WTC11 (cell line): ENCODE results near the gene PKLR. TPM values are rescaled to one million over a fixed set of nuclear protein-coding genes. Genes with fewer than 3 reads are reported as not detected.

Experiments used
- ATAC-seq: fragments of 200-7000 bp; cut with Tn5 transposase; 2 replicates; pipeline ENCODE4 v1.10.0; 2021; ENCODE audit warnings: mild to moderate bottlenecking, moderate library complexity
- CTCF ChIA-PET: fragments of 300-600 bp; sonication (Branson Sonifier 250); formaldehyde crosslinking; loops from one replicate; lab custom pipeline; 2021; ENCODE audit warnings: antibody characterized with exemption; lab: Charles Lee
- POLR2A ChIA-PET: fragments of 350-600 bp; sonication (Branson Sonifier 250); formaldehyde crosslinking; loops from one replicate; lab custom pipeline; 2021; ENCODE audit warnings: antibody characterized with exemption; lab: Charles Lee
- DNase-seq: peaks from one replicate; pipeline ENCODE4 v3.0.0; 2021; ENCODE audit warnings: low spot score
- H3K27ac Mint-ChIP-seq: 2 replicates; pipeline ENCODE4 v1.8.0; 2021; ENCODE audit warnings: mixed read lengths
- H3K27me3 Mint-ChIP-seq: 2 replicates; pipeline ENCODE4 v1.8.0; 2021; ENCODE audit warnings: low read depth, mild to moderate bottlenecking, moderate library complexity, mixed read lengths
- H3K36me3 Mint-ChIP-seq: 2 replicates; pipeline ENCODE4 v1.8.0; 2021; ENCODE audit warnings: mixed read lengths
- H3K4me1 Mint-ChIP-seq: 2 replicates; pipeline ENCODE4 v1.8.0; 2022; ENCODE audit warnings: mixed read lengths
- H3K4me3 Mint-ChIP-seq: 2 replicates; pipeline ENCODE4 v1.8.0; 2021; ENCODE audit warnings: mild to moderate bottlenecking, moderate library complexity, mixed read lengths
- H3K9me3 Mint-ChIP-seq: 2 replicates; pipeline ENCODE4 v1.8.0; 2021; ENCODE audit warnings: mixed read lengths
- CREM ChIP-seq: sonication (generic); formaldehyde crosslinking; IDR thresholded peaks from 2 replicates; pipeline ENCODE4 v1.8.1; 2022; ENCODE audit warnings: mild to moderate bottlenecking, missing genetic modification reagents, moderate library complexity
- EMX1 ChIP-seq: fragments of 250-450 bp; sonication (Bioruptor Pico); IDR thresholded peaks from 2 replicates; pipeline ENCODE4 v1.8.0; 2021; ENCODE audit warnings: mild to moderate bottlenecking
- JUN ChIP-seq: sonication (generic); formaldehyde crosslinking; IDR thresholded peaks from 2 replicates; pipeline ENCODE4 v1.8.0; 2023; ENCODE audit warnings: mild to moderate bottlenecking, missing genetic modification reagents
- MYBL2 ChIP-seq: sonication (generic); formaldehyde crosslinking; IDR thresholded peaks from 2 replicates; pipeline ENCODE4 v1.8.1; 2023; ENCODE audit warnings: mild to moderate bottlenecking, moderate library complexity, missing genetic modification reagents
- NR1H2 ChIP-seq: sonication (generic); formaldehyde crosslinking; IDR thresholded peaks from 2 replicates; pipeline ENCODE4 v1.9.0; 2021; ENCODE audit warnings: mild to moderate bottlenecking, moderate library complexity, missing genetic modification reagents
- NR2C2 ChIP-seq: sonication (generic); formaldehyde crosslinking; IDR thresholded peaks from 2 replicates; pipeline ENCODE4 v1.8.0; 2022; ENCODE audit warnings: mild to moderate bottlenecking, missing genetic modification reagents
- NR3C1 ChIP-seq: sonication (generic); formaldehyde crosslinking; conservative IDR thresholded peaks from 2 replicates; pipeline ENCODE4 v1.8.1; 2023; ENCODE audit warnings: low read depth, mild to moderate bottlenecking, missing genetic modification reagents
- SP1 ChIP-seq: sonication (generic); formaldehyde crosslinking; conservative IDR thresholded peaks from 2 replicates; pipeline ENCODE4 v1.8.1; 2022; ENCODE audit warnings: missing genetic modification reagents
- TEAD4 ChIP-seq: sonication (generic); formaldehyde crosslinking; IDR thresholded peaks from 2 replicates; pipeline ENCODE4 v1.8.0; 2022; ENCODE audit warnings: mild to moderate bottlenecking, missing genetic modification reagents
- ZNF138 ChIP-seq: sonication (generic); formaldehyde crosslinking; conservative IDR thresholded peaks from 2 replicates; pipeline ENCODE4 v1.8.1; 2022; ENCODE audit warnings: mild to moderate bottlenecking, moderate library complexity, missing genetic modification reagents
- ZNF416 ChIP-seq: fragments of 250-450 bp; sonication (Bioruptor Pico); IDR thresholded peaks from 2 replicates; pipeline ENCODE4 v1.9.0; 2021; ENCODE audit warnings: mild to moderate bottlenecking, inconsistent platforms
- total RNA-seq: library from RNA; stranded (reverse); gene quantifications from 3 replicates; pipeline ENCODE4 v1.2.3, GENCODE V29; 2021
- TF ChIP-seq, protein P1 (sequence below): sonication (generic); formaldehyde crosslinking; IDR thresholded peaks from 2 replicates; pipeline ENCODE4 v1.8.0; 2023; ENCODE audit warnings: missing genetic modification reagents, mild to moderate bottlenecking, borderline replicate concordance
- TF ChIP-seq, protein P2 (sequence below): sonication (generic); formaldehyde crosslinking; IDR thresholded peaks from 2 replicates; pipeline ENCODE4 v1.8.1; 2023; ENCODE audit warnings: mild to moderate bottlenecking, moderate library complexity, missing genetic modification reagents
- TF ChIP-seq, protein P3 (sequence below): sonication (generic); formaldehyde crosslinking; IDR thresholded peaks from 2 replicates; pipeline ENCODE4 v1.8.1; 2023; ENCODE audit warnings: mild to moderate bottlenecking, missing genetic modification reagents
- TF ChIP-seq, protein P4 (sequence below): fragments of 250-450 bp; sonication (Bioruptor Pico); IDR thresholded peaks from 2 replicates; pipeline ENCODE4 v2.1.2; 2022; ENCODE audit warnings: mild to moderate bottlenecking, moderate library complexity

The PKLR gene
- total RNA-seq, 1 experiment from 2014 or later: 1.5 TPM

DNA sequence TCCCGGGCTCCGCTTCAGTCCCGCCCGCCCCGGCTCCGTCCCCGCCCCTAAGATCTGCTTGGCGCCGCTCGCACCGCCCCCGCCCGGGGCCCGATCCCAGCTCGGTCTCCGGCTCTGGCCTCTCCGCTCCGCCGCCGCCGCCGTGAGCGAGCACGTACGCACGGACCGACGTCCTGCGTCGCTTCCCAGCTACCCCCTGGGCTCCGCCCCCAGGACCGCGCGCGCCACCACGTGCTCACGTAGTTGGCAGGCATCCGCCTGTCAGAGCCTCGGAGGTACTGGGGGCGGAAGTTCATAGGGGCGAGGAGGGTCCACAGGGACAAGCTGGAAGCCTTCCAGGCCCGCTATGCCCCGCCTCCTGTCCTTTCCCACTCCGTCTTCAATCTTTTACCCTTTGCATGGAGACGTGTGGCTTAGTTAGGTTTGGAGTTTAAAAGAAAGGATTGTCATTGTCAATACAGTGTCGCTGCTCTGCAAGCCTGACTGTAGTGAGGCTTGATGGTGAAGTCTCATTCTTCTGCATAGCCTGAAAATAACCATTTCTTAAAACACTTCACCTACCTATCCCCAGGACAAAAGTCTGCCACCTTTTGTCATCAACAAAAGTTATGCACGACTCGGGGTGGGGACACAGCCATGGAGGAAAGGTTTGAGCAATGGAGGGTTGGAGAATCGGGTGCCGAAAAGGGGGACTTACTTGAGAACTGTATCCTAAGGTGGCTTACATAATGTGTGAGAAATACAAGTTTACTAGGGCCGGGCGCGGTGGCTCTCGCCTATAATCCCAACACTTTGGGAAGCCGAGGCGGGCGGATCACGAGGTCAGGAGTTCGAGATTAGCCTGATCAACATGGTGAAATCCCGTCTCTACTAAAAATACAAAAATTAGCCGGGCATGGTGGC, 27.6 kb downstream of the PKLR start, which contains the start of gene CLK2 (continued):
- TF ChIP-seq, protein P1, sequence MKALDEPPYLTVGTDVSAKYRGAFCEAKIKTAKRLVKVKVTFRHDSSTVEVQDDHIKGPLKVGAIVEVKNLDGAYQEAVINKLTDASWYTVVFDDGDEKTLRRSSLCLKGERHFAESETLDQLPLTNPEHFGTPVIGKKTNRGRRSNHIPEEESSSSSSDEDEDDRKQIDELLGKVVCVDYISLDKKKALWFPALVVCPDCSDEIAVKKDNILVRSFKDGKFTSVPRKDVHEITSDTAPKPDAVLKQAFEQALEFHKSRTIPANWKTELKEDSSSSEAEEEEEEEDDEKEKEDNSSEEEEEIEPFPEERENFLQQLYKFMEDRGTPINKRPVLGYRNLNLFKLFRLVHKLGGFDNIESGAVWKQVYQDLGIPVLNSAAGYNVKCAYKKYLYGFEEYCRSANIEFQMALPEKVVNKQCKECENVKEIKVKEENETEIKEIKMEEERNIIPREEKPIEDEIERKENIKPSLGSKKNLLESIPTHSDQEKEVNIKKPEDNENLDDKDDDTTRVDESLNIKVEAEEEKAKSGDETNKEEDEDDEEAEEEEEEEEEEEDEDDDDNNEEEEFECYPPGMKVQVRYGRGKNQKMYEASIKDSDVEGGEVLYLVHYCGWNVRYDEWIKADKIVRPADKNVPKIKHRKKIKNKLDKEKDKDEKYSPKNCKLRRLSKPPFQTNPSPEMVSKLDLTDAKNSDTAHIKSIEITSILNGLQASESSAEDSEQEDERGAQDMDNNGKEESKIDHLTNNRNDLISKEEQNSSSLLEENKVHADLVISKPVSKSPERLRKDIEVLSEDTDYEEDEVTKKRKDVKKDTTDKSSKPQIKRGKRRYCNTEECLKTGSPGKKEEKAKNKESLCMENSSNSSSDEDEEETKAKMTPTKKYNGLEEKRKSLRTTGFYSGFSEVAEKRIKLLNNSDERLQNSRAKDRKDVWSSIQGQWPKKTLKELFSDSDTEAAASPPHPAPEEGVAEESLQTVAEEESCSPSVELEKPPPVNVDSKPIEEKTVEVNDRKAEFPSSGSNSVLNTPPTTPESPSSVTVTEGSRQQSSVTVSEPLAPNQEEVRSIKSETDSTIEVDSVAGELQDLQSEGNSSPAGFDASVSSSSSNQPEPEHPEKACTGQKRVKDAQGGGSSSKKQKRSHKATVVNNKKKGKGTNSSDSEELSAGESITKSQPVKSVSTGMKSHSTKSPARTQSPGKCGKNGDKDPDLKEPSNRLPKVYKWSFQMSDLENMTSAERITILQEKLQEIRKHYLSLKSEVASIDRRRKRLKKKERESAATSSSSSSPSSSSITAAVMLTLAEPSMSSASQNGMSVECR (CRISPR knock-in tag): peak; percentile 83; the same call in 1 of the 2 replicates
- TF ChIP-seq NR3C1 (CRISPR knock-in tag) (0 out of 2 replicates have a peak, but pooled peaks have one; percentile 42), ZNF138 (CRISPR knock-in tag) (no peak), MYBL2 (peak; percentile 50; the same call in 1 of the 2 replicates)

DNA sequence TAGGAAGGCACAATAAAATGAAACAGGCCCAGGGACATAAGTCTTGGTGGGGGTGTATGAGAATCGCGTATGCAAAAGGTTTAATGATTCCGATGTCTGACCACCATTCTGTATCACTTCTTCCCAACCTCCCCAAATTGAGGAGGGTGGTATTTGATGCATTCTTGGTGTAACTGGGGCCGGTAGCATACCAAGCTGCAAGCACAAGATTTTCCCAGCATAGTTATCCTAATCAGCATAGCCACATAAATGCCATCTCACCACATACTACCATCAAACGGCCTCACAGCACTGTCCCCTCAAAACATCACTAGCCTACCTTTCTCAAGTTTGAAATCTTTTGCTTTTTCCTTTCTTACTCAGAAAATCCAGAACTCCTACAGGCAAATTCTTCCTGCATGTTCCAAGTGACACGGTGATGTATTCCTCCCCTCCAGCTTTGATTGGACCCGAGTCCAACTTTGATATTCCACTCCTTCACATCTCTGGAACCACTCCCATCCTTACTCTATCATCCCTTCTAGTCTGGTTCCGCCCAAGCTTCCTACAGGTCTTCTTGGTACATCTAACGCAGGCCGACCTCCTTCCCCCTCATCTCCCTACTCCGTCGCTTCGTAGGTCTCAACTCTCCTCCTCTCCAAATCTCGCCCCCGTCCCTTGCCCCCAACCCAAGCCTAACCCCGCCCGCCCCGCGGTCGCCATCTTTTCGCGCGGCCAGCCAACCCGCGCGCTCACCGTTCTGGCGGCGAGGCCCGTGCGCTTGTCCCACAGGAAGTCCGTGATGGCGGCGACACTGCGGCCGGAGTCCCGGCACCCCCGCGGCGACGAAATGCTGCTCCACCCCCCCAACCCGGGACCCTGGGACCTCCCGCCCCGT, 28.5 kb downstream of the PKLR start:
- Mint-ChIP-seq H3K27me3 (peaks cover 18% of the 10 kb centered on the region), H3K9me3 (no peaks in the 10 kb centered on the region), H3K4me1 (peaks cover 27% of the 10 kb centered on the region), H3K4me3 (peak overlapping the region; percentile 89), H3K36me3 (peaks cover 45% of the 10 kb centered on the region), H3K27ac (peak overlapping the region; percentile 93)
- peak; percentile 10 for ATAC-seq
- no peak for DNase-seq
- CTCF ChIA-PET: interaction anchor here (0.6 to 4.1 kb wide), 15 partner anchors 17 to 979 kb away, joined by 3 to 70 read pairs (median 4); partner anchors contain the start of genes ENTREP3, MTX1, RUSC1 and THBS3
- TF ChIP-seq EMX1 (CRISPR knock-in tag) (0 out of 2 replicates have a peak, but pooled peaks have one; percentile 32), SP1 (CRISPR knock-in tag) (no peak), ZNF416 (no peak), CREM (CRISPR knock-in tag) (peak; percentile 55; the same call in 1 of the 2 replicates)
- TF ChIP-seq, protein P2, sequence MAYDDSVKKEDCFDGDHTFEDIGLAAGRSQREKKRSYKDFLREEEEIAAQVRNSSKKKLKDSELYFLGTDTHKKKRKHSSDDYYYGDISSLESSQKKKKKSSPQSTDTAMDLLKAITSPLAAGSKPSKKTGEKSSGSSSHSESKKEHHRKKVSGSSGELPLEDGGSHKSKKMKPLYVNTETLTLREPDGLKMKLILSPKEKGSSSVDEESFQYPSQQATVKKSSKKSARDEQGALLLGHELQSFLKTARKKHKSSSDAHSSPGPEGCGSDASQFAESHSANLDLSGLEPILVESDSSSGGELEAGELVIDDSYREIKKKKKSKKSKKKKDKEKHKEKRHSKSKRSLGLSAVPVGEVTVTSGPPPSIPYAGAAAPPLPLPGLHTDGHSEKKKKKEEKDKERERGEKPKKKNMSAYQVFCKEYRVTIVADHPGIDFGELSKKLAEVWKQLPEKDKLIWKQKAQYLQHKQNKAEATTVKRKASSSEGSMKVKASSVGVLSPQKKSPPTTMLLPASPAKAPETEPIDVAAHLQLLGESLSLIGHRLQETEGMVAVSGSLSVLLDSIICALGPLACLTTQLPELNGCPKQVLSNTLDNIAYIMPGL (CRISPR knock-in tag): peak; percentile 77; the same call in 1 of the 2 replicates
- POLR2A ChIA-PET: interaction anchor here (0.5 to 2.6 kb wide), 13 partner anchors 9 to 703 kb away, joined by 3 to 13 read pairs (median 4); partner anchors contain the start of genes RUSC1 and SCAMP3

DNA sequence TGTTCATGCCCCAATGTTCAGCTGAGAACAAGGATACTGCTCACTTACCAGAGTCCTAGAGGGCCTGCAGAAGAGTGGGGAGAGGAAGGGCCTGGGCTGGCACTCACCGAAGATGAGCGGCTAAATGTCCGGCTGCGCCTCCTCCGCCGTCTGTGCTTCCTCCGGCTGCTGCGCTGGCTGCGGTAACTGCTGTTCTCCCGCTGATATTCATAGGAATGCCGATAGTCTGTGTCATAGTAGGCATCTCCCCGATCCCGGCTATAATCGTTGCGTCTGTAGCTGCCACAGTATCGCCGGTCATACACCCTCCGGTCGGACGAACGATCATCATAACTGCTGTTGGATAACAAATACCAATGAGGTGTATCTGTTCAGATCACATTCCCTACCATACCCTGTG, 31.9 kb downstream of the PKLR start:
- POLR2A ChIA-PET: no interaction called here
- no peak overlapping the region for H3K4me3 Mint-ChIP-seq
- no peaks in the 10 kb centered on the region for H3K9me3 Mint-ChIP-seq
- H3K36me3 Mint-ChIP-seq: peaks cover 76% of the 10 kb centered on the region
- H3K27me3 Mint-ChIP-seq: no peaks in the 10 kb centered on the region
- H3K27ac Mint-ChIP-seq: peak overlapping the region; percentile 60; the same call in 1 of the 2 replicates
- DNase-seq (no peak), ATAC-seq (no peak)
- TF ChIP-seq, protein P3, sequence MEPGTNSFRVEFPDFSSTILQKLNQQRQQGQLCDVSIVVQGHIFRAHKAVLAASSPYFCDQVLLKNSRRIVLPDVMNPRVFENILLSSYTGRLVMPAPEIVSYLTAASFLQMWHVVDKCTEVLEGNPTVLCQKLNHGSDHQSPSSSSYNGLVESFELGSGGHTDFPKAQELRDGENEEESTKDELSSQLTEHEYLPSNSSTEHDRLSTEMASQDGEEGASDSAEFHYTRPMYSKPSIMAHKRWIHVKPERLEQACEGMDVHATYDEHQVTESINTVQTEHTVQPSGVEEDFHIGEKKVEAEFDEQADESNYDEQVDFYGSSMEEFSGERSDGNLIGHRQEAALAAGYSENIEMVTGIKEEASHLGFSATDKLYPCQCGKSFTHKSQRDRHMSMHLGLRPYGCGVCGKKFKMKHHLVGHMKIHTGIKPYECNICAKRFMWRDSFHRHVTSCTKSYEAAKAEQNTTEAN: no peak
- no peak for TF ChIP-seq NR2C2 (CRISPR knock-in tag)
- TF ChIP-seq, protein P4, sequence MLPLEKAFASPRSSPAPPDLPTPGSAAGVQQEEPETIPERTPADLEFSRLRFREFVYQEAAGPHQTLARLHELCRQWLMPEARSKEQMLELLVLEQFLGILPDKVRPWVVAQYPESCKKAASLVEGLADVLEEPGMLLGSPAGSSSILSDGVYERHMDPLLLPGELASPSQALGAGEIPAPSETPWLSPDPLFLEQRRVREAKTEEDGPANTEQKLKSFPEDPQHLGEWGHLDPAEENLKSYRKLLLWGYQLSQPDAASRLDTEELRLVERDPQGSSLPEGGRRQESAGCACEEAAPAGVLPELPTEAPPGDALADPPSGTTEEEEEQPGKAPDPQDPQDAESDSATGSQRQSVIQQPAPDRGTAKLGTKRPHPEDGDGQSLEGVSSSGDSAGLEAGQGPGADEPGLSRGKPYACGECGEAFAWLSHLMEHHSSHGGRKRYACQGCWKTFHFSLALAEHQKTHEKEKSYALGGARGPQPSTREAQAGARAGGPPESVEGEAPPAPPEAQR (CRISPR knock-in tag): no peak
- TF ChIP-seq TEAD4 (CRISPR knock-in tag): no peak
- no peak for TF ChIP-seq JUN (CRISPR knock-in tag)
- no peak for TF ChIP-seq NR1H2 (CRISPR knock-in tag)
- CTCF ChIA-PET: interaction anchor here (0.9 kb wide), 1 partner anchor 53 kb away, joined by 3 read pairs; no protein-coding TSS in a partner anchor
- H3K4me1 Mint-ChIP-seq: peaks cover 18% of the 10 kb centered on the region
